Neural cell (in vitro differentiated cells): ENCODE data around the gene ATG2A.

Source experiments
- EZH2 ChIP-seq: fragments of 200-600, 300-800 bp; shearing (Covaris generic), sonication (generic); IDR thresholded peaks from 2 replicates; pipeline ENCODE4 v1.6.1; 2014; ENCODE audit warnings: antibody characterized with exemption, low read length, borderline replicate concordance, mild to moderate bottlenecking; ENCODE audit not compliant: insufficient read depth, poor library complexity, severe bottlenecking
- SMC3 ChIP-seq: fragments of 450-650 bp; conservative IDR thresholded peaks from 2 replicates; pipeline ENCODE4 v1.6.1; 2014; ENCODE audit warnings: antibody characterized with exemption, mild to moderate bottlenecking, moderate library complexity; ENCODE audit not compliant: poor library complexity
- TAF1 ChIP-seq: IDR thresholded peaks from 2 replicates; pipeline ENCODE4 v1.6.1; 2012; ENCODE audit warnings: low read depth
- TF ChIP-seq, protein P1 (sequence below): fragments of 450-650 bp; IDR thresholded peaks from 2 replicates; pipeline ENCODE4 v1.5.1; 2014; ENCODE audit warnings: antibody characterized with exemption, mild to moderate bottlenecking, moderate library complexity; ENCODE audit not compliant: poor library complexity, severe bottlenecking
- TF ChIP-seq, protein P2 (sequence below): IDR thresholded peaks from 2 replicates; pipeline ENCODE4 v1.6.1; 2012; ENCODE audit warnings: borderline replicate concordance

DNA sequence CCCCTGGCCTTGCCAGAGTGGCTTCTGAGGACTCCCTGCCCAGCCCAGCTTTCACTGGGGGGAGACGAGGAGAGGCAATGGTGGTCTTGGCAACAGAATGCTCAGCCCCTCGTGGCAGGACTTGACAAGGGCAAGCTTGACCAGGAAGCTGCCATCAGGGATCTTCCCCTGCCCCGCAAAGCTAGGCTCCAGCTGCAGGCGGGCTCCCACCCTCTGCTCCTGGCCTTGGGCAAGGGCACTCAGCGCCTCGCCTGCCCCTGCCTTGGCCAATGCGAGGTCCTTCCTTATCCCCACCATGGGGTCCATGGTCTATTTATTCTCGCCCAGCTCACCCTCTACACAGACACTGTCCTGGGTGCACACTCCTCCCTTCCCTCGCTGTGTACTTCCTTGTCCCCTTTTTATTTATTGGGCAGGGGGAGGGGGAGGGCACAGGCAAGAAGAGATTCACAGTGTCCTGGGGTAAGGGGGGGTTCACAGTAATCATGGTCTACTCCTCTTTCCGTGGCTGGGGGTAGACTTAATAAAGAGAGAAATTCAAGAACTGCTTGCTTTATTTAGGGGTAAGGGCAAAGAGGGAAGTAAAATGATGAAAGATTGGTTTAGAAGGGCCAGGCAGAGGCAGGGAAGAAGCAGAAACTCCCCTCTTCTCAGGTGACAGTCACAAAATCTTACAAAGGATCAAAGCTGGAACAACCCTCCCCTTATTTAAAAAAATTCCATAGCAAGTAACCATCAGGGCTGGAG lies 17.1 kb upstream of the ATG2A start:
- TF ChIP-seq, protein P1, sequence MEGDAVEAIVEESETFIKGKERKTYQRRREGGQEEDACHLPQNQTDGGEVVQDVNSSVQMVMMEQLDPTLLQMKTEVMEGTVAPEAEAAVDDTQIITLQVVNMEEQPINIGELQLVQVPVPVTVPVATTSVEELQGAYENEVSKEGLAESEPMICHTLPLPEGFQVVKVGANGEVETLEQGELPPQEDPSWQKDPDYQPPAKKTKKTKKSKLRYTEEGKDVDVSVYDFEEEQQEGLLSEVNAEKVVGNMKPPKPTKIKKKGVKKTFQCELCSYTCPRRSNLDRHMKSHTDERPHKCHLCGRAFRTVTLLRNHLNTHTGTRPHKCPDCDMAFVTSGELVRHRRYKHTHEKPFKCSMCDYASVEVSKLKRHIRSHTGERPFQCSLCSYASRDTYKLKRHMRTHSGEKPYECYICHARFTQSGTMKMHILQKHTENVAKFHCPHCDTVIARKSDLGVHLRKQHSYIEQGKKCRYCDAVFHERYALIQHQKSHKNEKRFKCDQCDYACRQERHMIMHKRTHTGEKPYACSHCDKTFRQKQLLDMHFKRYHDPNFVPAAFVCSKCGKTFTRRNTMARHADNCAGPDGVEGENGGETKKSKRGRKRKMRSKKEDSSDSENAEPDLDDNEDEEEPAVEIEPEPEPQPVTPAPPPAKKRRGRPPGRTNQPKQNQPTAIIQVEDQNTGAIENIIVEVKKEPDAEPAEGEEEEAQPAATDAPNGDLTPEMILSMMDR, result no peak
- TF ChIP-seq SMC3 (no peak), EZH2 (no peak), TAF1 (no peak)
- TF ChIP-seq, protein P2, sequence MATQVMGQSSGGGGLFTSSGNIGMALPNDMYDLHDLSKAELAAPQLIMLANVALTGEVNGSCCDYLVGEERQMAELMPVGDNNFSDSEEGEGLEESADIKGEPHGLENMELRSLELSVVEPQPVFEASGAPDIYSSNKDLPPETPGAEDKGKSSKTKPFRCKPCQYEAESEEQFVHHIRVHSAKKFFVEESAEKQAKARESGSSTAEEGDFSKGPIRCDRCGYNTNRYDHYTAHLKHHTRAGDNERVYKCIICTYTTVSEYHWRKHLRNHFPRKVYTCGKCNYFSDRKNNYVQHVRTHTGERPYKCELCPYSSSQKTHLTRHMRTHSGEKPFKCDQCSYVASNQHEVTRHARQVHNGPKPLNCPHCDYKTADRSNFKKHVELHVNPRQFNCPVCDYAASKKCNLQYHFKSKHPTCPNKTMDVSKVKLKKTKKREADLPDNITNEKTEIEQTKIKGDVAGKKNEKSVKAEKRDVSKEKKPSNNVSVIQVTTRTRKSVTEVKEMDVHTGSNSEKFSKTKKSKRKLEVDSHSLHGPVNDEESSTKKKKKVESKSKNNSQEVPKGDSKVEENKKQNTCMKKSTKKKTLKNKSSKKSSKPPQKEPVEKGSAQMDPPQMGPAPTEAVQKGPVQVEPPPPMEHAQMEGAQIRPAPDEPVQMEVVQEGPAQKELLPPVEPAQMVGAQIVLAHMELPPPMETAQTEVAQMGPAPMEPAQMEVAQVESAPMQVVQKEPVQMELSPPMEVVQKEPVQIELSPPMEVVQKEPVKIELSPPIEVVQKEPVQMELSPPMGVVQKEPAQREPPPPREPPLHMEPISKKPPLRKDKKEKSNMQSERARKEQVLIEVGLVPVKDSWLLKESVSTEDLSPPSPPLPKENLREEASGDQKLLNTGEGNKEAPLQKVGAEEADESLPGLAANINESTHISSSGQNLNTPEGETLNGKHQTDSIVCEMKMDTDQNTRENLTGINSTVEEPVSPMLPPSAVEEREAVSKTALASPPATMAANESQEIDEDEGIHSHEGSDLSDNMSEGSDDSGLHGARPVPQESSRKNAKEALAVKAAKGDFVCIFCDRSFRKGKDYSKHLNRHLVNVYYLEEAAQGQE, result no peak
